Measurements from ENCODE around the gene UNC5B. TPM values are rescaled to one million over a fixed set of nuclear protein-coding genes. Genes with fewer than 3 reads are reported as not detected.
A peak's percentile ranks its signal among the peaks of the same experiment; 100 is the strongest.
"Not testable (repeated sequence)": the region's sequence is repeated elsewhere in the genome, so short reads cannot be mapped to it uniquely, and the experiment has no call there.

The UNC5B gene
- total RNA-seq, 1 donor from 2014 or later: 0.63 TPM

GRCh38 chr10:71268247-71268691, 55.9 kb downstream of the UNC5B start:
- TF ChIP-seq, protein P1, sequence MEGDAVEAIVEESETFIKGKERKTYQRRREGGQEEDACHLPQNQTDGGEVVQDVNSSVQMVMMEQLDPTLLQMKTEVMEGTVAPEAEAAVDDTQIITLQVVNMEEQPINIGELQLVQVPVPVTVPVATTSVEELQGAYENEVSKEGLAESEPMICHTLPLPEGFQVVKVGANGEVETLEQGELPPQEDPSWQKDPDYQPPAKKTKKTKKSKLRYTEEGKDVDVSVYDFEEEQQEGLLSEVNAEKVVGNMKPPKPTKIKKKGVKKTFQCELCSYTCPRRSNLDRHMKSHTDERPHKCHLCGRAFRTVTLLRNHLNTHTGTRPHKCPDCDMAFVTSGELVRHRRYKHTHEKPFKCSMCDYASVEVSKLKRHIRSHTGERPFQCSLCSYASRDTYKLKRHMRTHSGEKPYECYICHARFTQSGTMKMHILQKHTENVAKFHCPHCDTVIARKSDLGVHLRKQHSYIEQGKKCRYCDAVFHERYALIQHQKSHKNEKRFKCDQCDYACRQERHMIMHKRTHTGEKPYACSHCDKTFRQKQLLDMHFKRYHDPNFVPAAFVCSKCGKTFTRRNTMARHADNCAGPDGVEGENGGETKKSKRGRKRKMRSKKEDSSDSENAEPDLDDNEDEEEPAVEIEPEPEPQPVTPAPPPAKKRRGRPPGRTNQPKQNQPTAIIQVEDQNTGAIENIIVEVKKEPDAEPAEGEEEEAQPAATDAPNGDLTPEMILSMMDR (conservative IDR thresholded peaks at IDR 0.05; ENCODE audit: low read depth, low read length): peak; percentile 55
- DNase-seq (ENCODE audit: low read depth): no peak
- H3K4me3 ChIP-seq (ENCODE audit: low read depth, low read length): no peak overlapping the region

DNA sequence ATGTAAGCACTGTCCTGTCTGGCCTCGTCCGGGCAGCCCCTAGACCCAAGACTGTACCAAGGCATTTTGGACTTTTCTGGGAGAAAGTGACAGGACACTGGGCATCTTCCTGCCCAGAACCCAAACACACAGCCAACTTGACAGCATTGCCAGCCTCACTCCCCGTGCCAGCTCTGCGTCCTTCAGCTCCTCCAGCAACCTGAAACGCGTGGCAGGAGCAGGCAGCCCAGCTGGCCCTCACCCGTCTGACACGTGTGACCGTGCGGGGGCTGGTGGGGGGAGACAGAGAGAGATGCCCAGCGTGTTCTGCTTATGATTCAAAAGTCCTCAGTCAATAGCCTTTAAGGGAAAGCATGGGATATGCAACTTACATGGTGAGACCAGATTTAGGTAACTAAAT, 56.4 kb downstream of the UNC5B start:
- DNase-seq (ENCODE audit: low read depth): no peak
- H3K4me3 ChIP-seq (ENCODE audit: low read depth, low read length): no peak overlapping the region
- TF ChIP-seq, protein P1 (conservative IDR thresholded peaks at IDR 0.05; ENCODE audit: low read depth, low read length): no peak

- DNase-seq (ENCODE audit: low read depth): no peak
- TF ChIP-seq, protein P1 (conservative IDR thresholded peaks at IDR 0.05; ENCODE audit: low read depth, low read length): peak; percentile 10
- no peak overlapping the region for H3K4me3 ChIP-seq (ENCODE audit: low read depth, low read length)
Measured at GRCh38 chr10:71269301-71270288, 57.2 kb downstream of the UNC5B start.

GRCh38 chr10:71270301-71271220, 58.2 kb downstream of the UNC5B start:
- TF ChIP-seq, protein P1 (conservative IDR thresholded peaks at IDR 0.05; ENCODE audit: low read depth, low read length): peak; percentile 76
- no peak for DNase-seq (ENCODE audit: low read depth)
- no peak overlapping the region for H3K4me3 ChIP-seq (ENCODE audit: low read depth, low read length)

GRCh38 chr10:71271662-71272055, 59.3 kb downstream of the UNC5B start:
- H3K4me3 ChIP-seq (ENCODE audit: low read depth, low read length): no peak overlapping the region
- no peak for DNase-seq (ENCODE audit: low read depth)

DNA sequence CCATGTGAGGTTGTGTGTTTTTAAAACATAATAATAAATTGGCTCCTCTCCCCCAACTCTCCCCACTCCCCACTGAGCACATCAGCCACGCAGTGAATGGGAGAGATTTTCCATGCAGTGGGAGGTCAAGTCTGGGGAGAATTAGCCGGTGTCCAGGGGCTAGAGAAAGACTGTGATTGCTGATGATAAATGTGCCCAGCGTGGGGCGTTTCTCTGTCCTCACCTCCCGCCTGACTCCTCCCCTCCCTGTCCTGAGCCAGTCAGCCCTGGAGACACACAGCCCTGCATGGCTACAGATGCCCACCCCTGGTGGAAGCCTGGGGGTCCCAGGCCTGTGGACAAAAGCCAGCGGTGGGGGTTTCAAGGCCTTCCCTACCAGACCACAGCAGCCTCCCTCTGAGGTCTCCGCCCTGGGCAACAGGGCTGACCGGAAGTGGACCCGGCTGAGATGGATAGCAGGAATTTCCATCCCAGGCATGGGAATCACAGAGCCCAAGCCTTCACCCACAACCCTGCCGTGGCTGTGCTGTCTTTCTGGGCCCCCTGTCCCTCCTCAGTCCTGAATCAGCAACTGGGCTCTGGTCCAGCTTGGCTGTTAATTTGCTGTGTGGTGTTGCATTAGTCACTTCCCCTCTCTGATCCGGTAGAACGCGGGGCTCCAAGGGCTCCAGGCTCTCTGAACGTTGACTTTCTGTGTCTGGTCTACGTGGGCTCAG, 59.8 kb downstream of the UNC5B start:
- no peak for DNase-seq (ENCODE audit: low read depth)
- no peak overlapping the region for H3K4me3 ChIP-seq (ENCODE audit: low read depth, low read length)
- TF ChIP-seq, protein P1 (conservative IDR thresholded peaks at IDR 0.05; ENCODE audit: low read depth, low read length): no peak

More at GRCh38 chr10:71271662-71272055, 59.3 kb downstream of the UNC5B start:
- TF ChIP-seq, protein P1 (conservative IDR thresholded peaks at IDR 0.05; ENCODE audit: low read depth, low read length): no peak

DNA sequence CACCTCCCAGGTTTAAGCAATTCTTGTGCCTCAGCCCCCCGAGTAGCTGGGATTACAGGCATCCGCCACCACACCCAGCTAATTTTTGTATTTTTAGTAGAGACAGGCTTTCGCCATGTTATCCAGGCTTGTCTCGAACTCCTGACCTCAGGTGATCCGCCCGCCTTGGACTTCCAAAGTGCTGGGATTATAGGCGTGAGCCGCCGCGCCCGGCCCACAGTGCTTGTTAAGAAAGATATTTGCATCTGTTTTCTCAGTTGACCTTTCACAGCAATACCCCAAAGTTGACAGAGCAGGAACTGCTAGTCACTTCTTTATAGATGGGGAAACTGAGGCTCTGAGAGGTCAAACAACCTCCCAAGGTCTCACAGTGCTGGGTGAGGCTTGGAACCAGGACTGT, 60.6 kb downstream of the UNC5B start:
- DNase-seq (ENCODE audit: low read depth); H3K4me3 ChIP-seq (ENCODE audit: low read depth, low read length): not testable (repeated sequence)

Data from epithelial cell of proximal tubule (primary cell).